Middle frontal gyrus (tissue), 1 donor: ENCODE measurements around the gene PPM1A.

Experiments used
- DNase-seq: peaks from one replicate; pipeline ENCODE4 v3.0.0-alpha.2; 2015; ENCODE audit warnings: low spot score; ENCODE audit errors: extremely low spot score

PPM1A gene

GRCh38 chr14:60226298-60226697 lies 22.7 kb upstream of the PPM1A start:
- DNase-seq: no peak

DNA sequence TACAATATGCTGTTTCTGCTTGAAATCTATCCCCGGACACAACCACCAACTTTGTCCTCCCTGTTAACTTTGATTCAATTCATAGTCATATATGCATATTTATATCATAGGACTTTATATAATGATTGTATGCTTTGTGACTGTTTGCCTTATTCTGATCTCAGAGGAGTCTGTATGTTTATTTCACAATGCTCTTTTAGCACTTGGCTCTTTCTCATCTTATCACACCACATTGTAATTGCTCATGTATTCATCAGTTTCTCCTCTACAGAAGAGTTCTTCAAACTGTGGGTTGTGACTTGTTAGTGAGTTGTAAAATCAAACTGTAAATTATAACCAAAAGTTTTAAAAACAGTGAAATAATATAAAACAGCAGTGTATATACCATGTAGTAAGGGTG lies 21.7 kb upstream of the PPM1A start:
- DNase-seq: no peak

DNA sequence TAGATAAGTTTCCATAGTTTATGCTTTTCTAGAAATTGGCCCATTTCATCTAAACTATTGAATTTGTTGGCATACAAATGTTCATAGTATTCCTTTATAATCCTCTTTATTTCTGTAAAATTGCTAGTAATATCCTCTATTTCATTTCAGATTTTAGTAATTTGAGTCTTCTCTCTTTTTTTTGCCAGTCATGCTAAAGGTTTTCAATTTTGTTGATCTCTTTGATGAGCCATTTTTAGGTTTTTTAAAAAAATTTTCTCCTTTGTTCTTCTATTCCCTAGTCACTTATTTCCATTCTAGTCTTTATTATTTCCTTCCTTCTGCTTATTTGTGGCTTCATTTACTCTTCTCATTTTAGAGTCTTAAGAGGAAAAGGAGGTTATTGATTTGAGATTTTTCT lies 19.4 kb upstream of the PPM1A start:
- no peak for DNase-seq

GRCh38 chr14:60232185-60232584 lies 16.8 kb upstream of the PPM1A start:
- no peak for DNase-seq

DNA sequence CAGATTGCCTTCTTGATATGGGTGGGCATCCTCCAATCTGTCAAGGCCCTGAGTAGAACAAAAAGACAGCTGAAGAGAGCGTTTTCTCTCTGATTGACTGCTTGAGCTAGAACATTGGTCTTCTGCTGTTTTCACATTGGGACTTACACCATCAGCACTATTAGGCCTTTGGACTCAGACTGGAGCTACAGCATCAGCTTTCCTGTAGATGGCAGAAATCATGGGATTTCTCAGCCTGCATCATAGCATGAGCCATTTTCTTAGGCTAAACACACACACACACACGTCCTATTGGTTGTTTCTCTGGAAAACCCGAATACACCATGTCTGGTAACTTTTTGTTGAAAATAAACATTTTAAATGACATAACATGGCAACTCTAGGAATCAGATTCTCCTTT lies 15.8 kb upstream of the PPM1A start:
- DNase-seq: no peak

- no peak for DNase-seq
These were observed 15.1 kb upstream of the PPM1A start for GRCh38 chr14:60233891-60234290.

- DNase-seq: no peak
These were observed 13.6 kb upstream of the PPM1A start for GRCh38 chr14:60235440-60235839.

- DNase-seq: no peak
These were observed 10.1 kb upstream of the PPM1A start for GRCh38 chr14:60238955-60239354.

DNA sequence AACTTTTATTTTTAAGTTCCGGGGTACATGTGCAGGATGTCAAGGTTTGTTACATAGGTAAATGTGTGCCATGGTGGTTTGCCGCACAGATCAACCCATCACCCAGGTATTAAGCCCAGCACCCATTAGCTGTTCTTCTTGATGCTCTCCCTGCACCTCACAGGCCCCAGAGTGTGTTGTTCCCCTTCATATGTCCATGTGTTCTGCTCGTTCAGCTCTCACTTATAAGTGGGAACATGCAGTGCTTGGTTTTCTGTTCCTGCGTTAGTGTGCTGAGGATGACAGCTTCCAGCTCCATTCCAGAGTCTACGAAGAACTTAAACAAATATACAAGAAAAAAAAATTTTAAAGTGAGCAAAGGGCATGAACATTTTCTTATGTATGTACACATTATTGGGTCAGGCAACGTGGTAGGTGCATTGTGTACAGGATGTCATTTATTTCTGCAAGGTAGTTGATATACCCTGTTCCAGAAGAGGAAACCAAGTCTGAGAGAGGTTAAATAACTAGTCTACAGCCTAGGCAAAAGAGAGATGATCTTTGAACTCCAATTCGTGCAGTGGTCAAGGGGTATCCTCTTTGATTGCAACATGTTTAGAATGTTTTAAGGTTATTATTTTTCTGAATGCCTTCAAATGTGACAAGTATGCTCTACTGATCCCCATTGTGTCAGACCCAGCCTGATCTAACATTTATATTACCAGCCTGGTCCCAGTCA lies 8.7 kb upstream of the PPM1A start:
- DNase-seq: no peak

- no peak for DNase-seq
These were observed 7.9 kb upstream of the PPM1A start for GRCh38 chr14:60241091-60241490.

DNA sequence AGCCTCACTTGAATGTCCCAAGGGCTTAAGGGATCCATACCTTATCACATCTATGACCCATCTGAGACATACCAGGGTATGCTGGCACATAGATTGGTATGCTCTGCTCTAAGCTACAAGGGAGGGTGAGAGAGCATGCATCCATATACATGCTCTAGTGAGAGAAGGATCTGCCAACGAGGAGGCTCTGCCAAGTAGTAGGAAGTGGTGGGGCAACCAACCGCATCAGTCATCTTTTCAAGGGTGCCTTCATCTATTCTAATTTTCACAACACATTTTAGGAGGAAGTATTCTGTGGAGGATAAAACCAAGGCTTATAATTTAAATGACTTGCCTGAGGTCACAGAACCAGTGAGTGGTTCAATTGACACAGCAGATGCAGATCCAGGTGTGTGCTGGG lies 6.6 kb upstream of the PPM1A start:
- no peak for DNase-seq

- DNase-seq: no peak
These were observed 3.4 kb upstream of the PPM1A start for GRCh38 chr14:60245380-60246177.

- DNase-seq: peak; percentile 89
These were observed 876 bp upstream of the PPM1A start for GRCh38 chr14:60247994-60248696.

DNA sequence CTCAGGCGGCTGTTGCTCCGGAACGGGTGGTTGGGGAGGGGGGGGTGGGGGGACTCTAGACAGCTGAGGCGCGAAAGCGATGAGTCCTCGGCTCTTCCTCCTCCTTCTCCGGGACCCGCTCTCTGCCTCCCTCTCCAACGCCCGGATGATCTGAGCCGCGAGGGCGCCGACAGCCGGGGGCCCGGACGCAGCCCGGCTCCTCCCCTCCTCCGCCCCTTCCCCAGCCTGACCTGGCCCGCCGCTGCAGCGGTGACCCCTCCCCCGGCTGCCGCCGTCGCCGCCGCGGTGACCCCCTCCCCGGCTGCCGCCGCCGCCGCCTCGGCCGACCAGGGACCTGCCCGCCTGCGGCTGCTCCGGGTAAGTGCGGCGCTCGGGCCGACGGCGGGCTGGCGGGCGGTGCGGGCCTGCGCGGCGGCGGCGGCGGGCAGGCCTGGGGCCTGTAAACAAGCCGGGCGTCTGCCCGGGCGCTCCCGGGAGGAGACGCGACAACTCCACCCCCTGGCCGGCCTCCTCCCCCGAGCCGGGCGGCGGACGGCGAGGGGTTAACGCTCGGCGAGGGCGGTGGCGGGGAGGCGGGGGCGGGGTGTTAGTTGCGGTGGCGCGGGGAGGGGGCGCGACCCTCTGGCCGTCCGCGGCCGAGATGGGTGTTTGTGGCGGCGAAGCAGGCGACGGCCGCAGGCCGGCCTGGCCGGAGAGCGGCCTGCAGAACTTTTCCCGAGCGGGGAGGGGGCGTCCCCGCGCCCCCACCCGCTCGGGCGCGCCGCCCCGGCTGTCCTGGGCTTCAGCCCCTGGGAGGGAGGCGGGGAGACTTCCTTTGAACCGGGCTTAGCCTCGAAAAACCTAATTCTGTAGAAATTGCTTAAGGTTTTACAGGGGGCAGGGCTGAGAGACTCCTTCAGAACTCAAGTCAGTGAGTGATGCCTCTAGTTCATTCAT lies 568 bp downstream of the PPM1A start:
- DNase-seq: no peak

DNA sequence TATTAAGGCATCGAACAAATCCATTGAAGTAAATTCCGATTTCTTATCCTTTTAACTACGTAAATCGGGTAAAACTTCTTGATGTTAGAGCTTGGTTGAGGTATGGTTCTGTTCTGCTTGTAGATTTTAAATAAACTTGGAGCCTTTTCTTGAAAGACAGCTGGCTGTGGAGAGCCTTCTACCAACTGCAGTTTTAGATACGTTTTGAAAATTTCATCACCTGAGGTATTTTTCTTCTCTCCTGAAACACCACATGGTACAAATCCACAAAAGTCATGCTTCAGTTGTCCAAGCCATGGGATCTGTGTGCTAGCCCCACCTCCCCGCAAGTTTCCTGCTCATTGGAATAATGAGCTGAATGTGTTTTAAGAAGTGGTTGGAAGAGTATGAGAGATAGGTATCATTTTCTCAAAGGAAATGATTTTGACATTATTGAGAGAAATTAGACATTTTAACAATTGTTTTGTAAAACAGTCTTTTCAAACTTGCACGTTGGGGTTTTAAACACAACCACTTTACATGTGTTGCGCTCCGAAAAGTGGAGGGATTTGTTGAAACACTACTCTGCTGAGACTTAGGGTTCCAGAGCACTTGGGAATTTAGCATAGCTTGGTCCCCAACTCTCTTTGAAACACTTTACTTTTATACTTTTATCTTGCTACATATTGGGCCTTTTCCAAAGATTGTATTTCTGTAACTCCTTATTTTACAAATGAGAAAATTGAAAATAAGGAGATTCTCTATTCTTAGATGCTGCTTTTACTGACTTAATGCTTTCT lies 1.4 kb downstream of the PPM1A start:
- no peak for DNase-seq

- no peak for DNase-seq
These were observed 2.9 kb downstream of the PPM1A start for GRCh38 chr14:60251877-60252276.

DNA sequence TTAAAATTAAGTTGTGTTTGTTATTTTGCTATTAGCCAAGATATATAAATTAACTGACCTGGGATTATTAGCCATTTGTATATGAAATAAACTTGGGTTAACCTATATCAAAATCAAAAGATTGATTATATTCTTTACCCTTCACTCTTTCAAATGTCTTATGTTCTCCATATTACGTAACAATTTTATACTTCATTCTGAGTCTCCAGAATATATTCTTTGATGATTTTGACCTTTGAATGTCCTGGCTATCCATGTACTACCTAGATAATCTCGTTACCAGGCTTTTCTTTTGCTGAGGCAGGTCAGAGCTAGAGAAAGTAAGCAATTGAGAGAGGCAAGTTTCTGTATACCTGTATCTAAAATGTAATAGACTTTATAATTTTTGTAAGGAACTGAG lies 3.6 kb downstream of the PPM1A start:
- DNase-seq: no peak

DNA sequence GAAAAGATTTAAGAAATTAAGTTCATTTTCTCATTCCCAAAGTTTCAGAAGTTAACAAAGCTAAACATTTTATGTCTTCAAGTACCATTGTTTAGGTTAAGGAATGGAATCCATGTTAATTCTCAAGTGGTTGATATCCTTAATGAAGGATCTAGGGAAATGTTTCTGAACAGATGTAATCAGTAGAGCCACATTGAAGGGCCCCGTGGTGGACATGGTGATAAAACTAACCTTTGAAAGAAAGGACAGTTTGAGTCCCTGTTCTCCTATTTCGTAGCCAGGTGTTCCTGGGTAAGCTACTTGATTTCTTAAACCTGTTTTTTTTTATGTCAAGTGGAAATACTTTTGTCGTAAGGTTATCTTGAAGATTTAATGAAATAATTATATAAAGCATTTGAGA lies 4.6 kb downstream of the PPM1A start:
- DNase-seq: no peak

DNA sequence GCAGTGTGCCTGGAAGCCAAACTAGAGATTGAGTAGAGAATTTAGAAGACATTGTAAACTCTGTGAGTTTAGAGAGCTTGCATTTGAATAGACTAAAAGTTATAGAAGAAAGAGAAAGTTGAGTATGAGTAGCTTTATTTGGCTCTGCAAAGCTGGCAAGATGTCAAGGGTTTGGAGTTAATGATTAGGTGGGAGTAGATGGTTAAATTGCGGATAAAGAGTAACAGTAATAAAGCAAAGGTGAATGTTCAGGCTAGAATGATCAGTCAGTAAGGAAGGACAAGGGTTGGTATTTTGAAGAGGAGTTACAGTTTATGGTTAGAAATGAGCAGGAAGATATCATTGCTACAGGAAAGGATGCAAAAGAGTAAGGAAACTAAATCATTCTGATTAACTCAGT lies 5.2 kb downstream of the PPM1A start:
- DNase-seq: no peak

DNA sequence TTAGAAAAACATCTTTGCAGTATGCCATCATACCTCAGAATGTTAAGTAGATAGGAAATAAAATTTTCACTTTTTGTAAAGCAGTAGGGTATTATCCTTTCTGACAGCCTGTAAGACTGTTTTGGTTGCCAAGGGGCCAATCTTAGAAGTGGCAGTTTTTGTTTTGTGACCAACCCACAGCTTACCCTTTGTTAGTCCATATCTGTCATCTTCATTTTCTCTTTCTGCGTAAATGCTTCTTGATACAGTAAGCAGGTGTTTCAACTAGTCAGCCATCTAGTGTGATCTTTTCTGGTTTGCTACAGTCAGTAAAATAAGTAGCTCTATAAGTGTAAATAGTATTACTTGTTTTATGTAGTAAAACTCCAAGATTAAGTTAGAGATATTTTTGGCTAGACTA lies 8.8 kb downstream of the PPM1A start:
- no peak for DNase-seq

DNA sequence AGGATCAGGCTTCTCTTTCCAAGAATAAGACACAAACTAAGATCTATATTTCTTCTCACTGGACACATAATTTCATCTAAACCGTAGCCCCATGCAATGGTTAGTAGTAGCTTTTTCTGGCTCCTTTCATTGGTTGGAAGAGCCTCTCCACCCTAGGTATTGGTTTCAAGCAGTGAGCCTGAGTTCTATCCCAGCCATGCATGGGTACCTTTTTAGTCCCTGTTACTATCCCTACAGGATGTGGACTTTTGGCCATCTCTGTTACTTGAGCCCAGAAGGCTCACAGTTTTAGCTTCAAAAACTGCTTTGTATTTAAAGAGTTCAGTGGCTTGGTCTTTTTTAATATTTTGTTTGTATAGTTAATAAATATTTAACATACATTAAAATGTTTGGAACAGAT lies 16.1 kb downstream of the PPM1A start:
- no peak for DNase-seq
